ENCODE data around the gene NRG3.

DNA sequence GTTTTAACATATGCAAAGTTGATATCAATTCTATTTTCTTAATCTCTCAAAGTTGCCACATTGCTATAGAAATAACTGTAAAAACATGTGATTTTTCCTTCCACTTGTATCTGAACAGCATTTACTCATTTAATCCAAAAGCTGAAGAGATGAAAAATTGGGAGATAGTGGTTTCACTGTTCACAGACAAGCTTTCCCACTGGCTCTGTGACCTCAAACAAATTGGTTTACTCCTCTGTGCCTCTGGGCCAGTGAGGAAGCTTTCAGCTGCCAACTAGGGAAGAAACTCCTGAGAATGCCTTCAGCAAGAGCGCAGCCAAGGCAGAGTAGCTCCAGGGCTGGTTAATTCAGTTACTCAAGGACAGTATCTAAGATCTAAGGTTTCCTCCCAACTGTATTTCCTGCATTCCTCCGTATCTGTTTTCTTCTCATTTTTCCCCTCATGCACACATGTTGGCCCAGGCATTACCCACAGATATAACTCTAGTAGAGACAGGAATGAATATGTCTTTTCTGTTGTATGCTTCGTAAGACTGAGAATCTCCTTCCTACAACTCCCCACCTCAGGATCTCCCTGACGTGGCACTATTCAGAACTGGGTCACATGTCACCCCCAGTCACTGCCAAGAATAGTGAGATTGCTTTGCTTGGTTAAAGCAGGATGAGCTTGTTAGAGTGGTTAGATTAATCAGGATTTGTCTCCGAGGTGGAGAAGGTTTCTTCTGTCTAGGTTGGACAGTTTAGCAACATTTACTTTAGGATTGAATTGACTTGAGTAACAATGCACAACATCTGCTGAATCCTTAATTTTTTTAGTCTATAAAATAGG lies 315.7 kb downstream of the NRG3 start:
- TF ChIP-seq, protein P1, sequence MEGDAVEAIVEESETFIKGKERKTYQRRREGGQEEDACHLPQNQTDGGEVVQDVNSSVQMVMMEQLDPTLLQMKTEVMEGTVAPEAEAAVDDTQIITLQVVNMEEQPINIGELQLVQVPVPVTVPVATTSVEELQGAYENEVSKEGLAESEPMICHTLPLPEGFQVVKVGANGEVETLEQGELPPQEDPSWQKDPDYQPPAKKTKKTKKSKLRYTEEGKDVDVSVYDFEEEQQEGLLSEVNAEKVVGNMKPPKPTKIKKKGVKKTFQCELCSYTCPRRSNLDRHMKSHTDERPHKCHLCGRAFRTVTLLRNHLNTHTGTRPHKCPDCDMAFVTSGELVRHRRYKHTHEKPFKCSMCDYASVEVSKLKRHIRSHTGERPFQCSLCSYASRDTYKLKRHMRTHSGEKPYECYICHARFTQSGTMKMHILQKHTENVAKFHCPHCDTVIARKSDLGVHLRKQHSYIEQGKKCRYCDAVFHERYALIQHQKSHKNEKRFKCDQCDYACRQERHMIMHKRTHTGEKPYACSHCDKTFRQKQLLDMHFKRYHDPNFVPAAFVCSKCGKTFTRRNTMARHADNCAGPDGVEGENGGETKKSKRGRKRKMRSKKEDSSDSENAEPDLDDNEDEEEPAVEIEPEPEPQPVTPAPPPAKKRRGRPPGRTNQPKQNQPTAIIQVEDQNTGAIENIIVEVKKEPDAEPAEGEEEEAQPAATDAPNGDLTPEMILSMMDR (IDR thresholded peaks at IDR 0.05): no peak
- TF ChIP-seq EZH2 (IDR thresholded peaks at IDR 0.05; ENCODE audit: borderline replicate concordance, insufficient read depth, low read depth, low read length, poor library complexity, severe bottlenecking): no peak
